ENCODE results near the gene PPP2R2B.

PPP2R2B gene

DNA sequence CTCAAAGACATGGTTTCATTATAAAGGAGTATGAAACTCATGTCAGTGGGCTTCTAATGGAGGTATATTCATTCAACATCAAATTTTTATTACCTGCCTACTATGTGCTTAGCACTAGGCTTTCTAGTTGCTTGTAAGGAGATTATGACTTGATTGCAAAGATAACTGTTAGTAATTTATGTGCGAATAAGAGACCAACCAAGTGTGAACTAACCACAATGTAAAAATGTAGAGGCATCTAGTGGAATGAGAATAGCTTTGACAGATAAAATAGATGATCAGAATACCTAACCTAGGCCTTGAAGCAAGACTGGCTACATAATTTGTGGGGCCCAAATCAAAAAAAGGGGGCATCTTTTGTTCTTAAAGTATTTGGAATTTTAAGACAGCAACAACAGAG lies 13.0 kb upstream of the PPP2R2B start:
- no peak for ATAC-seq
- TF ChIP-seq, protein P1, sequence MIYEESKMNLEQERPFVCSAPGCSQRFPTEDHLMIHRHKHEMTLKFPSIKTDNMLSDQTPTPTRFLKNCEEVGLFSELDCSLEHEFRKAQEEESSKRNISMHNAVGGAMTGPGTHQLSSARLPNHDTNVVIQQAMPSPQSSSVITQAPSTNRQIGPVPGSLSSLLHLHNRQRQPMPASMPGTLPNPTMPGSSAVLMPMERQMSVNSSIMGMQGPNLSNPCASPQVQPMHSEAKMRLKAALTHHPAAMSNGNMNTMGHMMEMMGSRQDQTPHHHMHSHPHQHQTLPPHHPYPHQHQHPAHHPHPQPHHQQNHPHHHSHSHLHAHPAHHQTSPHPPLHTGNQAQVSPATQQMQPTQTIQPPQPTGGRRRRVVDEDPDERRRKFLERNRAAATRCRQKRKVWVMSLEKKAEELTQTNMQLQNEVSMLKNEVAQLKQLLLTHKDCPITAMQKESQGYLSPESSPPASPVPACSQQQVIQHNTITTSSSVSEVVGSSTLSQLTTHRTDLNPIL (CRISPR knock-in tag; IDR thresholded peaks at IDR 0.05; ENCODE audit: low read depth): no peak
- TF ChIP-seq PPARA (CRISPR knock-in tag; IDR thresholded peaks at IDR 0.05; ENCODE audit: borderline replicate concordance) (no peak), CSDC2 (CRISPR knock-in tag; IDR thresholded peaks at IDR 0.05) (no peak), ZFP3 (CRISPR knock-in tag; IDR thresholded peaks at IDR 0.05) (no peak), ZNF8 (CRISPR knock-in tag; IDR thresholded peaks at IDR 0.05) (no peak), TCF4 (CRISPR knock-in tag; IDR thresholded peaks at IDR 0.05; ENCODE audit: borderline replicate concordance) (no peak)
- TF ChIP-seq, protein P2, sequence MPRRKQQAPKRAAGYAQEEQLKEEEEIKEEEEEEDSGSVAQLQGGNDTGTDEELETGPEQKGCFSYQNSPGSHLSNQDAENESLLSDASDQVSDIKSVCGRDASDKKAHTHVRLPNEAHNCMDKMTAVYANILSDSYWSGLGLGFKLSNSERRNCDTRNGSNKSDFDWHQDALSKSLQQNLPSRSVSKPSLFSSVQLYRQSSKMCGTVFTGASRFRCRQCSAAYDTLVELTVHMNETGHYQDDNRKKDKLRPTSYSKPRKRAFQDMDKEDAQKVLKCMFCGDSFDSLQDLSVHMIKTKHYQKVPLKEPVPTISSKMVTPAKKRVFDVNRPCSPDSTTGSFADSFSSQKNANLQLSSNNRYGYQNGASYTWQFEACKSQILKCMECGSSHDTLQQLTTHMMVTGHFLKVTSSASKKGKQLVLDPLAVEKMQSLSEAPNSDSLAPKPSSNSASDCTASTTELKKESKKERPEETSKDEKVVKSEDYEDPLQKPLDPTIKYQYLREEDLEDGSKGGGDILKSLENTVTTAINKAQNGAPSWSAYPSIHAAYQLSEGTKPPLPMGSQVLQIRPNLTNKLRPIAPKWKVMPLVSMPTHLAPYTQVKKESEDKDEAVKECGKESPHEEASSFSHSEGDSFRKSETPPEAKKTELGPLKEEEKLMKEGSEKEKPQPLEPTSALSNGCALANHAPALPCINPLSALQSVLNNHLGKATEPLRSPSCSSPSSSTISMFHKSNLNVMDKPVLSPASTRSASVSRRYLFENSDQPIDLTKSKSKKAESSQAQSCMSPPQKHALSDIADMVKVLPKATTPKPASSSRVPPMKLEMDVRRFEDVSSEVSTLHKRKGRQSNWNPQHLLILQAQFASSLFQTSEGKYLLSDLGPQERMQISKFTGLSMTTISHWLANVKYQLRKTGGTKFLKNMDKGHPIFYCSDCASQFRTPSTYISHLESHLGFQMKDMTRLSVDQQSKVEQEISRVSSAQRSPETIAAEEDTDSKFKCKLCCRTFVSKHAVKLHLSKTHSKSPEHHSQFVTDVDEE (CRISPR knock-in tag; IDR thresholded peaks at IDR 0.05): no peak

DNA sequence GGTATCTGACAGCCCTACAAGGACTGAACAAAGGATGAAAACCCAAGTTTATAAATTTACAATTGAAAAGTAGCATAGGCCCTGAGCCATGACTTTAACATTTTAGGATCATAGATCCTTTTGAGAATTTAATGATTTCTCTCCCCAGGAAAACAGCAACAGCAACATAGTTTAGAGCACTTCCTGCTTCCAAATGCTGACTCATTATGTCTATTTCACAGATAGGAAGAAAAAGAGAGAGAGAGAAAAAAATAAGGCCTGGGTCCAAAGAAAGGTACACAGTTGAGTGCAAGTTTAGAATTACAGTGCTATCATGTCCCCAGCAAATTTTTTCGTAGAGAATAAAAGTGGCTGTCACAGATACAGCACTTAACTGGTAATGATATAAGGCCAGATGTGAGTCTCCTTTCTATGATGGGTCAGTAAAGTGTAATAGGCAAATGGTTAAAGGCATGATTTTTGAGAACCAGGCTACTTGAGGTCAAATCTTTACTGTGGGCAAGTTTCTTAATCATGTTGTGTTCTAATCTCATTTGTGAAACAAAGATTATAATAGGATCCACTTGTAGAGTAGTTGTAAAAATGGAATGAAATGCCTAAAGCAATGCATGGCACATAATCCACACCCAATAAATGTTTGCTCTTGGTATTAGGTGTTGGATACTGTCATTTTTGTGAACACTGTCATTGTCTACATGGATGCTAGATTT lies 12.3 kb upstream of the PPP2R2B start:
- ATAC-seq: peak; percentile 66
- no peak for TF ChIP-seq ZNF565 (CRISPR knock-in tag; conservative IDR thresholded peaks at IDR 0.05; ENCODE audit: low read depth)
- TF ChIP-seq TOX (CRISPR knock-in tag; IDR thresholded peaks at IDR 0.05; ENCODE audit: borderline replicate concordance): no peak
- no peak for TF ChIP-seq ARNTL (CRISPR knock-in tag; IDR thresholded peaks at IDR 0.05; ENCODE audit: borderline replicate concordance, low read depth)
- TF ChIP-seq CSDC2 (CRISPR knock-in tag; IDR thresholded peaks at IDR 0.05): no peak
- TF ChIP-seq ZC3H10 (CRISPR knock-in tag; IDR thresholded peaks at IDR 0.05): no peak
- no peak for TF ChIP-seq ZFP3 (CRISPR knock-in tag; IDR thresholded peaks at IDR 0.05)
- no peak for TF ChIP-seq ZNF8 (CRISPR knock-in tag; IDR thresholded peaks at IDR 0.05)
- no peak for TF ChIP-seq SNAI2 (CRISPR knock-in tag; IDR thresholded peaks at IDR 0.05)
- TF ChIP-seq ISL1 (CRISPR knock-in tag; IDR thresholded peaks at IDR 0.05): no peak
- no peak for TF ChIP-seq RARB (CRISPR knock-in tag; IDR thresholded peaks at IDR 0.05)
- TF ChIP-seq BACH2 (CRISPR knock-in tag; IDR thresholded peaks at IDR 0.05; ENCODE audit: borderline replicate concordance): no peak
- no peak for TF ChIP-seq ZNF70 (CRISPR knock-in tag; IDR thresholded peaks at IDR 0.05)
- no peak for TF ChIP-seq ZFP30 (CRISPR knock-in tag; IDR thresholded peaks at IDR 0.05)
- TF ChIP-seq TCF4 (CRISPR knock-in tag; IDR thresholded peaks at IDR 0.05; ENCODE audit: borderline replicate concordance): no peak
- TF ChIP-seq GLIS3 (CRISPR knock-in tag; IDR thresholded peaks at IDR 0.05): no peak
- TF ChIP-seq ESRRG (CRISPR knock-in tag; IDR thresholded peaks at IDR 0.05): no peak
- TF ChIP-seq, protein P3, sequence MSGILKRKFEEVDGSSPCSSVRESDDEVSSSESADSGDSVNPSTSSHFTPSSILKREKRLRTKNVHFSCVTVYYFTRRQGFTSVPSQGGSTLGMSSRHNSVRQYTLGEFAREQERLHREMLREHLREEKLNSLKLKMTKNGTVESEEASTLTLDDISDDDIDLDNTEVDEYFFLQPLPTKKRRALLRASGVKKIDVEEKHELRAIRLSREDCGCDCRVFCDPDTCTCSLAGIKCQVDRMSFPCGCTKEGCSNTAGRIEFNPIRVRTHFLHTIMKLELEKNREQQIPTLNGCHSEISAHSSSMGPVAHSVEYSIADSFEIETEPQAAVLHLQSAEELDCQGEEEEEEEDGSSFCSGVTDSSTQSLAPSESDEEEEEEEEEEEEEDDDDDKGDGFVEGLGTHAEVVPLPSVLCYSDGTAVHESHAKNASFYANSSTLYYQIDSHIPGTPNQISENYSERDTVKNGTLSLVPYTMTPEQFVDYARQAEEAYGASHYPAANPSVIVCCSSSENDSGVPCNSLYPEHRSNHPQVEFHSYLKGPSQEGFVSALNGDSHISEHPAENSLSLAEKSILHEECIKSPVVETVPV (CRISPR knock-in tag; IDR thresholded peaks at IDR 0.05): no peak
- no peak for TF ChIP-seq PPARA (CRISPR knock-in tag; IDR thresholded peaks at IDR 0.05; ENCODE audit: borderline replicate concordance)

DNA sequence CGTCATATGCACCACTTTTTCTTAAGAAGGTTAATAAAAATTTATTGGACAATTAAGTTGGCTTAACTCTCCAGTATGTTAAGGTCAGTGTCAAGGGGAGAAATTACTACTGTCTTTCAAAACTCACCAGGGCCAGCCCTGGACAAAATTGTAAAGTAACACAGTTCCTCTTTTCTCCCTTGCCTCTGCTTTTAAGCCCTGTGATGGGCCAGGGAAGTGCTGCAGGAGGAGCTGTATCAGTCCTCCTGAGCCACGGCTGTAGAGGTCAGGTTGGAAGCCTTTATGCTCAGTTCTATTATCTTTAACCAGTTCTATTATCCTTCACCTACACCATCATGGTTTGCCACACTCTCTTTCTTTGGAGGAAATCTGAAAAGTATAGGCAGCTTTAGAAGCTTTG lies 11.5 kb upstream of the PPP2R2B start:
- no peak for TF ChIP-seq ESRRG (CRISPR knock-in tag; IDR thresholded peaks at IDR 0.05)
- no peak for ATAC-seq

DNA sequence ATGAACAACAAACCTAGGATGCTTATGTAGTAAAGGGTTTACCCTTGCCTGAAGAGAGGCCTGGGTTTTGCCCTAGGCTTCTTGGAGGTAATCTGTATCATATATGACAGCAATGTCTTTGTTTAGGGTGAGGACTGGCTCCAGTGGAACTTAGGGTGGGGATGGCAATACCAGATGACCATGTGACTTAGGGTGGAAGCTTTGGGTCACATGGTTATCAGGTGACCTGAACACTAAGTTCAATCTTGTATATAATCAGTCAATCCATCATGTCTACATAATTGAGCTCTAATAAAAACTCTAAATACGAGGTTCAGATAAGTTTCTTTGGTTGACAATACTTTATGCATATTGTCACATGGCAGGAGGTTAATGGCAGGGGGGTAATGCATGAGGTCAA lies 10.6 kb upstream of the PPP2R2B start:
- ATAC-seq: no peak
- TF ChIP-seq, protein P3 (CRISPR knock-in tag; IDR thresholded peaks at IDR 0.05): no peak
- no peak for TF ChIP-seq GLIS3 (CRISPR knock-in tag; IDR thresholded peaks at IDR 0.05)
- TF ChIP-seq, protein P4, sequence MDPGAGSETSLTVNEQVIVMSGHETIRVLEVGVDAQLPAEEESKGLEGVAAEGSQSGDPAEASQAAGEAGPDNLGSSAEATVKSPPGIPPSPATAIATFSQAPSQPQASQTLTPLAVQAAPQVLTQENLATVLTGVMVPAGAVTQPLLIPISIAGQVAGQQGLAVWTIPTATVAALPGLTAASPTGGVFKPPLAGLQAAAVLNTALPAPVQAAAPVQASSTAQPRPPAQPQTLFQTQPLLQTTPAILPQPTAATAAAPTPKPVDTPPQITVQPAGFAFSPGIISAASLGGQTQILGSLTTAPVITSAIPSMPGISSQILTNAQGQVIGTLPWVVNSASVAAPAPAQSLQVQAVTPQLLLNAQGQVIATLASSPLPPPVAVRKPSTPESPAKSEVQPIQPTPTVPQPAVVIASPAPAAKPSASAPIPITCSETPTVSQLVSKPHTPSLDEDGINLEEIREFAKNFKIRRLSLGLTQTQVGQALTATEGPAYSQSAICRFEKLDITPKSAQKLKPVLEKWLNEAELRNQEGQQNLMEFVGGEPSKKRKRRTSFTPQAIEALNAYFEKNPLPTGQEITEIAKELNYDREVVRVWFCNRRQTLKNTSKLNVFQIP (CRISPR knock-in tag; IDR thresholded peaks at IDR 0.05; ENCODE audit: borderline replicate concordance, low read depth): no peak
- no peak for TF ChIP-seq TCF4 (CRISPR knock-in tag; IDR thresholded peaks at IDR 0.05; ENCODE audit: borderline replicate concordance)
- no peak for TF ChIP-seq CSDC2 (CRISPR knock-in tag; IDR thresholded peaks at IDR 0.05)
- TF ChIP-seq ESRRG (CRISPR knock-in tag; IDR thresholded peaks at IDR 0.05): no peak
- TF ChIP-seq ZNF8 (CRISPR knock-in tag; IDR thresholded peaks at IDR 0.05): no peak
- TF ChIP-seq SNAI2 (CRISPR knock-in tag; IDR thresholded peaks at IDR 0.05): no peak
- TF ChIP-seq RARB (CRISPR knock-in tag; IDR thresholded peaks at IDR 0.05): no peak
- TF ChIP-seq, protein P2 (CRISPR knock-in tag; IDR thresholded peaks at IDR 0.05): no peak
- TF ChIP-seq ISL1 (CRISPR knock-in tag; IDR thresholded peaks at IDR 0.05): no peak
- TF ChIP-seq PPARA (CRISPR knock-in tag; IDR thresholded peaks at IDR 0.05; ENCODE audit: borderline replicate concordance): no peak

All from SK-N-SH treated with all-trans-retinoic acid at 6 μM for 48 hours (cell line).